Placental pericyte (primary cell): Measurements from ENCODE around the gene KIAA0040. TPM values are rescaled to one million over a fixed set of nuclear protein-coding genes. Genes with fewer than 3 reads are reported as not detected.

Experiments
- total RNA-seq: library from RNA; depleted of rRNA; stranded (reverse); fragments of >200 nt; gene quantifications from 2 replicates; pipeline ENCODE4 v1.2.3, GENCODE V29; 2012

KIAA0040 gene
- total RNA-seq = 0.66 and 1.1 TPM in 2 replicates

GRCh38 chr1:175192630-175193526 is at the start of gene KIAA0040:
Gene KIAA0040 (minus strand): TSS chr1:175192776. CDS start chr1:175161013, 31,763 bp downstream.

Other genes starting within 250 kb of the KIAA0040 start
- 59.7 and 104 TPM in 2 replicates for gene CACYBP, start 192.8 kb downstream of the KIAA0040 start, total RNA-seq
- gene MRPS14, start 169.4 kb downstream of the KIAA0040 start, total RNA-seq = 14.4 and 14.7 TPM in 2 replicates
- gene TNN, start 124.9 kb downstream of the KIAA0040 start, total RNA-seq = not detected in 2 replicates